HG03558 (cell line): ENCODE data around the gene LAMB1.
"Not testable (repeated sequence)": the region's sequence is repeated elsewhere in the genome, so short reads cannot be mapped to it uniquely, and the experiment has no call there.

Experiments
- ATAC-seq: cut with Tn5 transposase; IDR thresholded peaks from one replicate; pipeline ENCODE4 v1.9.1; 2021; ENCODE audit warnings: moderate number of reproducible peaks; ENCODE audit not compliant: unreplicated experiment; ENCODE audit errors: extremely low read depth

LAMB1 gene

GRCh38 chr7:108002726-108003598 lies at the start of gene LAMB1:
Gene LAMB1, minus strand, starts transcription at chr7:108003161. Its CDS starts 276 bp downstream, at chr7:108002885.
- no peak for ATAC-seq

- no peak for ATAC-seq
Measured at GRCh38 chr7:108051454-108051853, 48.5 kb upstream of the LAMB1 start.

GRCh38 chr7:108049962-108050361 lies 47.0 kb upstream of the LAMB1 start:
- ATAC-seq, result no peak

- ATAC-seq, result no peak
Measured at GRCh38 chr7:108048422-108048821, 45.5 kb upstream of the LAMB1 start.

- no peak for ATAC-seq
Measured at GRCh38 chr7:108046952-108047506, 44.1 kb upstream of the LAMB1 start.

- no peak for ATAC-seq
Measured at GRCh38 chr7:108045669-108046068, 42.7 kb upstream of the LAMB1 start.

GRCh38 chr7:108045154-108045553 lies 42.2 kb upstream of the LAMB1 start:
- no peak for ATAC-seq

- no peak for ATAC-seq
Measured at GRCh38 chr7:108044345-108044744, 41.4 kb upstream of the LAMB1 start.

- ATAC-seq, result no peak
Measured at GRCh38 chr7:108038986-108039385, 36.0 kb upstream of the LAMB1 start.

GRCh38 chr7:108037741-108038140 lies 34.8 kb upstream of the LAMB1 start:
- no peak for ATAC-seq

GRCh38 chr7:108037140-108037539 lies 34.2 kb upstream of the LAMB1 start:
- ATAC-seq, result no peak

- ATAC-seq, result no peak
Measured at GRCh38 chr7:108034586-108034985, 31.6 kb upstream of the LAMB1 start.

- no peak for ATAC-seq
Measured at GRCh38 chr7:108033776-108034497, 31.0 kb upstream of the LAMB1 start.

GRCh38 chr7:108033309-108033708 lies 30.3 kb upstream of the LAMB1 start:
- ATAC-seq, result not testable (repeated sequence)

- ATAC-seq, result no peak
Measured at GRCh38 chr7:108030516-108030915, 27.6 kb upstream of the LAMB1 start.

- no peak for ATAC-seq
Measured at GRCh38 chr7:108029034-108029433, 26.1 kb upstream of the LAMB1 start.

GRCh38 chr7:108028111-108028510 lies 25.1 kb upstream of the LAMB1 start:
- ATAC-seq, result no peak

GRCh38 chr7:108027239-108027638 lies 24.3 kb upstream of the LAMB1 start:
- no peak for ATAC-seq

- no peak for ATAC-seq
Measured at GRCh38 chr7:108026647-108027046, 23.7 kb upstream of the LAMB1 start.

- no peak for ATAC-seq
Measured at GRCh38 chr7:108026116-108026515, 23.2 kb upstream of the LAMB1 start.

- ATAC-seq, result no peak
Measured at GRCh38 chr7:108024538-108024937, 21.6 kb upstream of the LAMB1 start.
